Central memory CD8-positive, alpha-beta T cell (primary cell): ENCODE measurements around the gene GPR42.

Source experiments
- ATAC-seq: fragments of 150-1000 bp; cut with Tn5 transposase; replicated peaks from 2 replicates; pipeline ENCODE4 v1.10.0; 2022; ENCODE audit warnings: mild to moderate bottlenecking, moderate FRiP score, moderate number of reproducible peaks; ENCODE audit not compliant: poor library complexity, severe bottlenecking; ENCODE audit errors: extremely low read depth
- DNase-seq, 2 donors: peaks; one replicate each; pipeline ENCODE4 v3.0.0; 2021; ENCODE audit warnings: low spot score in 2 of 2
- H3K27ac Mint-ChIP-seq: one replicate; pipeline ENCODE4 v1.8.0; 2022; ENCODE audit warnings: low read depth, mild to moderate bottlenecking, moderate library complexity, mixed read lengths
- H3K27me3 Mint-ChIP-seq: one replicate; pipeline ENCODE4 v1.8.0; 2022; ENCODE audit warnings: mixed read lengths
- H3K36me3 Mint-ChIP-seq: one replicate; pipeline ENCODE4 v1.8.0; 2022; ENCODE audit warnings: mild to moderate bottlenecking, moderate library complexity, mixed read lengths; ENCODE audit not compliant: insufficient read depth
- H3K4me1 Mint-ChIP-seq: one replicate; pipeline ENCODE4 v1.8.0; 2022; ENCODE audit warnings: mixed read lengths
- H3K4me3 Mint-ChIP-seq: one replicate; pipeline ENCODE4 v1.8.0; 2022; ENCODE audit warnings: mild to moderate bottlenecking, moderate library complexity, mixed read lengths
- H3K9me3 Mint-ChIP-seq: one replicate; pipeline ENCODE4 v1.8.0; 2022; ENCODE audit warnings: mixed read lengths

GPR42 gene

DNA sequence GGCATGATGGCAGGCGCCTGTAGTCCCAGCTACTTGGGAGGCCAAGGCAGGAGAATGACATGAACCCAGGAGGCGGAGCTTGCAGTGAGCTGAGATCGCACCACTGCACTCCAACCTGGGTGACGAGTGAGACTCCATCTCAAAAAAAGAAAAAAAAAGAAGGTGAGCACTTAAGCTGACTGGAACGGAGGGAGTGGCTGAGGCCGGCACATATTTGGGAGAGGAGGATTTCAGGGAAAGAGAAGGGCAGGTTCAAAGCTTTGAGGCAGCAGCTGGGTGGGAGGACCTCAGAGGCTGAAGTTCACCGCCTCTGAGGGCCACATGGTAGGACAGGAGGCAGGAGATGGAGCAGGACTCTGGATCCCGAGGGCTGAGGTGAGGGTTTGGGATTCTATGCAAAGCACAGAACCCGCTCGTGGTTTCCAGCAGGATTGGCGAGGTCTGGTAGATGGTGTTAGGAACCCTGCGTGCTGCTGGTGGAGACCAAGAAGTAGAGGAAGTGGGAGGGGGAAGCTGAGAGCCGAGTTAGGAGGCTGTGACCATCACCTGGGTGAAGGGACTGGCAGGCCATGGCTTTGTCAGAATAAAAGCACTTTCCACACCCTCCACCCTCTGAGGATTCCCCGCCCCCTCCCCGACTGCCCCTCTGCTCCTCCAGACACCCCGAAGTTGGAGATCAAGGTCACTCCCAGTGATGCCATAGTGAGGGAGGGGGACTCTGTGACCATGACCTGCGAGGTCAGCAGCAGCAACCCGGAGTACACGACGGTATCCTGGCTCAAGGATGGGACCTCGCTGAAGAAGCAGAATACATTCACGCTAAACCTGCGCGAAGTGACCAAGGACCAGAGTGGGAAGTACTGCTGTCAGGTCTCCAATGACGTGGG is 33.5 kb upstream of the GPR42 start:
- ATAC-seq (no peak), DNase-seq (no peak)
- Mint-ChIP-seq H3K27ac (no peak overlapping the region), H3K4me1 (no peaks in the 10 kb centered on the region), H3K4me3 (no peak overlapping the region), H3K36me3 (peaks cover 4% of the 10 kb centered on the region), H3K27me3 (peaks cover 59% of the 10 kb centered on the region), H3K9me3 (no peaks in the 10 kb centered on the region)

DNA sequence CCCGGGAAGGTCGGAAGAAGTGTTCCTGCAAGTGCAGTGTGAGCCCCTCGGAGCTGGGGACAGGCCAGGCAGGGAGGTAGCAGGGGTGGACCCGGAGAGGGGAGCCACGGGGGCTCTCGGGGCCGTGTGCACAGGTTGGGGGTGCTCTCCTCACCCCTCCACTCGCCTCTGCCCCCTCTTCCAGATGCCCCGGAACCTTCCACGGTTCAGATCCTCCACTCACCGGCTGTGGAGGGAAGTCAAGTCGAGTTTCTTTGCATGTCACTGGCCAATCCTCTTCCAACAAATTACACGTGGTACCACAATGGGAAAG is 32.9 kb upstream of the GPR42 start:
- H3K4me1 Mint-ChIP-seq = no peaks in the 10 kb centered on the region
- ATAC-seq = no peak
- H3K9me3 Mint-ChIP-seq = no peaks in the 10 kb centered on the region

DNA sequence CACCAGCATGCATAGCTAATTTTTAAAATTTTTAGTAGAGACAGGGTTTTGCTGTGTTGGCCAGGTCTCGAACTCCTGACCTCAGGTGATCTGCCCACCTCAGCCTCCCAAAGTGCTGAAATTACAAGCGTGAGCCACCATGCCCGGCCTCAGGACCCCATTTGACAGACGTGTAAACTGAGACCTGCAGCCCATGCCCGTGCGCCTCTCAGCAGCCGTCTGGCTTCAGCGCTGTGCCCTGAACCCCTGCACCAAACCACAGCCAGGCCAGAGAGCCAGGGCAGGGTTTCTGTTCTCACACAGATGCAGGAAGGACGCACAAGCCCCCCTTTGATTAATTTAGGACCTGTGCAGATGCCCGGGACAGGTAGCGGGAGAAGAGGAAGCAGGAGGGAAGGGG is 30.4 kb upstream of the GPR42 start:
- DNase-seq (no peak), ATAC-seq (no peak)
- Mint-ChIP-seq H3K27ac (no peak overlapping the region), H3K27me3 (peaks cover 46% of the 10 kb centered on the region), H3K9me3 (no peaks in the 10 kb centered on the region), H3K4me3 (no peak overlapping the region), H3K36me3 (peaks cover 4% of the 10 kb centered on the region), H3K4me1 (no peaks in the 10 kb centered on the region)

More for the DNA sequence above, 32.9 kb upstream of the GPR42 start:
- H3K27me3 Mint-ChIP-seq = peaks cover 59% of the 10 kb centered on the region
- H3K36me3 Mint-ChIP-seq = peaks cover 4% of the 10 kb centered on the region
- no peak overlapping the region for H3K27ac Mint-ChIP-seq
- DNase-seq = no peak
- no peak overlapping the region for H3K4me3 Mint-ChIP-seq

DNA sequence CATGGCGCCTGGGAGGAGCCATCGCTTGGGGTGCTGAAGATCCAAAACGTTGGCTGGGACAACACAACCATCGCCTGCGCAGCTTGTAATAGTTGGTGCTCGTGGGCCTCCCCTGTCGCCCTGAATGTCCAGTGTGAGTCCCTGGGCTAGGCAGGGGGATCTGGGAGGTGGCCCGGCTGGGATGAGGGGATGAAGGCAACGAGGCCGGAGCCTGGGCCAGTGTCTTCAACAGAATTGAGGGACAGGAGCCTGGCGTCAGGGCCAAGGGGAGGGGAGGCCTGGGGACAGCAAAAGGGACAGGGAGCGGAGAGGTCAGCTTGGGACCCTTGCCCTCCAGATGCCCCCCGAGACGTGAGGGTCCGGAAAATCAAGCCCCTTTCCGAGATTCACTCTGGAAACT is 29.9 kb upstream of the GPR42 start:
- no peak overlapping the region for H3K27ac Mint-ChIP-seq
- H3K4me1 Mint-ChIP-seq = no peaks in the 10 kb centered on the region
- H3K36me3 Mint-ChIP-seq = peaks cover 4% of the 10 kb centered on the region
- DNase-seq (no peak), ATAC-seq (no peak)
- H3K9me3 Mint-ChIP-seq = no peaks in the 10 kb centered on the region
- H3K4me3 Mint-ChIP-seq = no peak overlapping the region
- H3K27me3 Mint-ChIP-seq = peaks cover 46% of the 10 kb centered on the region

DNA sequence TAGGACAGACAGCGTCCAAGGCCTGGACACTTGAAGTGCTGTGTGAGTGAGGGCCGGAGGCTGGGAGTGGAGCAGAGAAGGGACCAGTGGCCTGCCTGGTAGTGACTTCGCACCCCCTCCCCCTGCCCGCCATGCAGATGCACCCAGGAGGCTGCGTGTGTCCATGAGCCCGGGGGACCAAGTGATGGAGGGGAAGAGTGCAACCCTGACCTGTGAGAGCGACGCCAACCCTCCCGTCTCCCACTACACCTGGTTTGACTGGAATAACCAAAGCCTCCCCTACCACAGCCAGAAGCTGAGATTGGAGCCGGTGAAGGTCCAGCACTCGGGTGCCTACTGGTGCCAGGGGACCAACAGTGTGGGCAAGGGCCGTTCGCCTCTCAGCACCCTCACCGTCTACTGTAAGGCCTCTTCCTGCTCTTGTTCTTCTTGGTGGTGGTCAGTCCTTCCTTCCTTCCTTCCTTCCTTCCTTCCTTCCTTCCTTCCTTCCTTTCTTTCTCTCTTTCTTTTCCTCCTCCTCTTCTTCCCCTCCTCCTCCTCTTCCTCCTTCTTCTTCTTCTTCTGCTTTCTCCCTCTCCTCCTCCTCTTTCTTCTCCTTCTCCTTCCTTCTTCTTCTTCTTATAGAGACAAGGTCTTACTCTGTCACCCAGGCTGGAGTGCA is 29.2 kb upstream of the GPR42 start:
- no peaks in the 10 kb centered on the region for H3K9me3 Mint-ChIP-seq
- peaks cover 4% of the 10 kb centered on the region for H3K4me1 Mint-ChIP-seq
- H3K27me3 Mint-ChIP-seq = peaks cover 51% of the 10 kb centered on the region
- H3K4me3 Mint-ChIP-seq = no peak overlapping the region
- H3K36me3 Mint-ChIP-seq = peaks cover 8% of the 10 kb centered on the region
- no peak for DNase-seq
- H3K27ac Mint-ChIP-seq = no peak overlapping the region
- no peak for ATAC-seq

DNA sequence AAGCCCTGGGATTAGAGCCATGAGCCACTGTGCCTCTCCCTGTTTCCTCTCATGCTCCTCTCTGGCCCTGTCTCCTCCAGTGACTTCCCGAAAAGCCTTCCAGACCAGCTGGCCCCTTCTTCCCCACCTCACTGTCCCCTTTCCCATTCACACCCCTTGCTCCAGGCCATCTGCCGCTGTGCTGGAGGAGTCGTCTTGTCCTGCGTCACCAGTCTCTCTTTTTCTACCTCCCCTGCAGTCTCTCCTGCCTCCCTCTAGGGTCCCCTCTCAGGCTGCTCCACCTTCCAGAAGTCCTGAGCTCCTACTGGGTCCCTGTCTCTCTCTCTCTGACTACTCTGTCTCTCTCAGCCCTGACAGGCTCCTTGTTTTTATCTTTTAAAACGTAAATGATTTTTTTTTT is 28.4 kb upstream of the GPR42 start:
- no peak for DNase-seq
- Mint-ChIP-seq H3K27me3 (peaks cover 51% of the 10 kb centered on the region), H3K4me1 (peaks cover 11% of the 10 kb centered on the region)

DNA sequence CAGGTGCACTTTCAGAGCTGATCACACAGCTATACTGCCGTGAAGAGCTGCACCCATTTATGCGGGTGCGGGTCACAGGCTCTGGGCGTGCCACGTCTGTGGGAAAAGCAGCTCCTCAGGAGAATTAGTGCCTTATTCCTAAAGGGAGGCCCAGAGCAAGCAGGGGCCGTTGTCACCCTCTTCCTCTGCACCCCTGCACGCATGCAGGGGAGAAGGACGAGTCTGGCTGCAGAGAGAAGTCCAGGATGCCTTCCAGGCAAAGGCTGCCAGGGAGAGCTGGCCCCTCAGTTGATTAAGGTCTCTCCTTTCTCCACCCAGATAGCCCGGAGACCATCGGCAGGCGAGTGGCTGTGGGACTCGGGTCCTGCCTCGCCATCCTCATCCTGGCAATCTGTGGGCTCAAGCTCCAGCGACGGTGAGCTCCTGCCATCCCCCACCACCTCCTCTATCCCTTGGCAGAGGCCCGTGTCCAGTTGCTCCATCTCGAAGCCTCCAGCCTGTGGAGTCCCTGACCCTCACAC is 26.3 kb upstream of the GPR42 start:
- Mint-ChIP-seq H3K4me1 (peaks cover 18% of the 10 kb centered on the region), H3K4me3 (no peak overlapping the region), H3K27ac (no peak overlapping the region), H3K9me3 (no peaks in the 10 kb centered on the region), H3K27me3 (peaks cover 51% of the 10 kb centered on the region), H3K36me3 (peaks cover 8% of the 10 kb centered on the region)
- ATAC-seq (no peak), DNase-seq (no peak)

More for the DNA sequence above, 28.4 kb upstream of the GPR42 start:
- Mint-ChIP-seq H3K27ac (no peak overlapping the region), H3K36me3 (peaks cover 8% of the 10 kb centered on the region), H3K9me3 (no peaks in the 10 kb centered on the region), H3K4me3 (no peak overlapping the region)
- ATAC-seq = no peak

DNA sequence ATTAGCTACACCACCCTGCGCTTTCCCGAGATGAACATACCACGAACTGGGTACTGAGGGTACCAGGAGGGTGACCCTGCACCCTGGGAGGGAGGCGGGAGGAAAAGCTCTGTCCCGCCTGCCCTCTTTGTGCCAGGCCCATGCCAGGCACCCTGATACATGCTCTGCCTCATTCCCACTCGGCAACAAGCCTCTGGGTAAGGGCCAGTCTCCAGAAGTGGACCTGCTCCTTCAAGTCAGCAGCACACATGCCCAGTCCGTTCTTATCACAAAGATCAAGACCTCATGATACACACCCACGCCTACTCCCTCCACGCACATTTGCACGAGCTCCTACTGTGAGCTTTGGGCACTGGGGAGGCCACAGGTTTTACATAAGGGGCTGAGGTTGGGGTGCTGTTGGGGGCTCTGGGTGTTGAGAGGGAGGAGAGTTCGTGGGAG is 25.2 kb upstream of the GPR42 start:
- no peak for DNase-seq
- Mint-ChIP-seq H3K9me3 (no peaks in the 10 kb centered on the region), H3K27ac (no peak overlapping the region), H3K4me1 (peaks cover 18% of the 10 kb centered on the region), H3K36me3 (peaks cover 10% of the 10 kb centered on the region), H3K4me3 (peak overlapping the region; percentile 32), H3K27me3 (peaks cover 51% of the 10 kb centered on the region)
- no peak for ATAC-seq

DNA sequence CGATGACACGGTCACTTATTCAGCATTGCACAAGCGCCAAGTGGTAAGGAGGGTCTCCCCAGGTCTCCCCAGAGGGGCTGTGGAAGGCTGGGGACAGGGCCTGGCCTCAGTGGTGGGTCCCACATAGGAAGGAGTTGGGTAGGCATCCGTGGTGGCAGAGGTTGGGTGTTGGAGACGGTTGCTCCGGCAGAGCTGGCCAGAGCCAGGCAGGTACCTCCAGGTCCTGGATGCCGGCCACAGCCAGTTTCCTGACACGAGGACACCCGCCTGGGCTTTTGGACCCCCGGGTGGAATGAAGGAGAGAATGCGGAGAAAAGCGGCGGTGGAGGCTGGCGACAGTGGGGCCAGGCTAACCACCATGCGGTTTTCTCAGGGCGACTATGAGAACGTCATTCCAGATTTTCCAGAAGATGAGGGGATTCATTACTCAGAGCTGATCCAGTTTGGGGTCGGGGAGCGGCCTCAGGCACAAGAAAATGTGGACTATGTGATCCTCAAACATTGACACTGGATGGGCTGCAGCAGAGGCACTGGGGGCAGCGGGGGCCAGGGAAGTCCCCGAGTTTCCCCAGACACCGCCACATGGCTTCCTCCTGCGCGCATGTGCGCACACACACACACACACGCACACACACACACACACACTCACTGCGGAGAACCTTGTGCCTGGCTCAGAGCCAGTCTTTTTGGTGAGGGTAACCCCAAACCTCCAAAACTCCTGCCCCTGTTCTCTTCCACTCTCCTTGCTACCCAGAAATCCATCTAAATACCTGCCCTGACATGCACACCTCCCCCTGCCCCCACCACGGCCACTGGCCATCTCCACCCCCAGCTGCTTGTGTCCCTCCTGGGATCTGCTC is 24.4 kb upstream of the GPR42 start:
- H3K9me3 Mint-ChIP-seq = no peaks in the 10 kb centered on the region
- H3K36me3 Mint-ChIP-seq = peaks cover 10% of the 10 kb centered on the region
- H3K4me1 Mint-ChIP-seq = peaks cover 18% of the 10 kb centered on the region
- peaks cover 51% of the 10 kb centered on the region for H3K27me3 Mint-ChIP-seq
- peak overlapping the region; percentile 87 for H3K27ac Mint-ChIP-seq
- DNase-seq (peak; percentile 39 to 46), ATAC-seq (peak; percentile 77)
- peak overlapping the region; percentile 32 for H3K4me3 Mint-ChIP-seq

DNA sequence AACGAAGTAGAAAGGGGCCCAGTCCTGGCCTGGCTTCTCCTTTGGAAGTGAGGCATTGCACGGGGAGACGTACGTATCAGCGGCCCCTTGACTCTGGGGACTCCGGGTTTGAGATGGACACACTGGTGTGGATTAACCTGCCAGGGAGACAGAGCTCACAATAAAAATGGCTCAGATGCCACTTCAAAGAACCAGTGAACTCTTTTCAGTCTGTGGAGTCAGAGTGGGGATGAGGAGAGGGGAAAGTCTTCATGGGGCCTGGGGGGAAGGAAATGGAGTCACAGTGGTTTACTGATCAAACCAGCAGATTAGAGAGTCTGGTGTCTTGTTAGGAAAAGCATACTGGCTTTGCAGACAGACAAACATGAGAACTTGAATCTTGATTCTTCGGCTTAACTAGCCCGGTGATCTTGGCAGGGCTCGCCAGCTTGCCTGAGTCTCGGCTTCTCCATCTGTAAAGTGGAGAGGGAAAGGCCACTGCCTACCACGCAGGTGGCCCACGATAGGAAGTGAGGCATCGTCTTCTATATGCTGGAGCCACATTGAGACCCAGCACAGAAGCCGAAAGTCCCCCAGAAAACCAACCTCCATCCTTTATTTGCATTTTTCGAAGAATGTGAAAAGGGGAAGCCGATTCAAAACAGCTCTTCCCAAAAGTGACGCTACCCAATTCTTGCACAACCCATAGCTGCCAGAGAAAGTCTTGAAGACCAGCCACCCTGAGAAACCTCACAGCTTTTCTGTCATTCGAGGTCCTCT is 23.5 kb upstream of the GPR42 start, which contains the start of gene FFAR1:
Gene FFAR1, plus strand, starts transcription at position 732 of the 759 bp plus-strand sequence. CDS start 3,650 bp downstream, outside the sequence.
- Mint-ChIP-seq H3K27ac (peak within 1 kb of the TSS; percentile 87), H3K9me3 (no peaks in the 10 kb centered on the region), H3K4me1 (peaks cover 18% of the 10 kb centered on the region), H3K27me3 (peaks cover 46% of the 10 kb centered on the region), H3K4me3 (peak within 1 kb of the TSS; percentile 32), H3K36me3 (peaks cover 8% of the 10 kb centered on the region)
- ATAC-seq = peak; percentile 54
- DNase-seq = no peak

DNA sequence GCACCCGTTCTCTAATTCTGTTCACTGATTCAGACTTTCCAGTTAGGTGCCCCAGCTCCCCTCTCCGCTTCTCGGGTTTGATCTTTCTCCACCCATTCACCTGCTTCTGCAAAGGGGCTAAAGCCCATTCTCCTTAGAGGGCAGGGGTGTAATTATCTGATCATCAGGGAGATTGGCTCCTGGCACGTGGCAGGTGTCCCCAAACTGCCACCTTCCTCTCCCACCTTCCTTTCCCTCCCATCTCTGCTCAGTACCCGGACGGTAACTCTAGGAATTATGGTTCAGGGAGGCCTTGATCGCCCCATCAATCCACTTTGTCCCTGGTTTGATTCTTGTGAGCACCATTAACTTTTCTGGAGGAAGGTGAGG is 23.0 kb upstream of the GPR42 start:
- DNase-seq = no peak
- peaks cover 23% of the 10 kb centered on the region for H3K4me1 Mint-ChIP-seq
- ATAC-seq = no peak
- H3K27ac Mint-ChIP-seq = no peak overlapping the region
- no peaks in the 10 kb centered on the region for H3K9me3 Mint-ChIP-seq
- H3K36me3 Mint-ChIP-seq = peaks cover 8% of the 10 kb centered on the region
- peak overlapping the region; percentile 32 for H3K4me3 Mint-ChIP-seq
- H3K27me3 Mint-ChIP-seq = peaks cover 41% of the 10 kb centered on the region
